ENCODE data around the gene ENTPD8. TPM values are rescaled to one million over a fixed set of nuclear protein-coding genes. Genes with fewer than 3 reads are reported as not detected.

ENTPD8 gene
- total and polyA plus RNA-seq, 2 donors (not counting 1 experiment from before 2014, with no cell fraction given): not detected

DNA sequence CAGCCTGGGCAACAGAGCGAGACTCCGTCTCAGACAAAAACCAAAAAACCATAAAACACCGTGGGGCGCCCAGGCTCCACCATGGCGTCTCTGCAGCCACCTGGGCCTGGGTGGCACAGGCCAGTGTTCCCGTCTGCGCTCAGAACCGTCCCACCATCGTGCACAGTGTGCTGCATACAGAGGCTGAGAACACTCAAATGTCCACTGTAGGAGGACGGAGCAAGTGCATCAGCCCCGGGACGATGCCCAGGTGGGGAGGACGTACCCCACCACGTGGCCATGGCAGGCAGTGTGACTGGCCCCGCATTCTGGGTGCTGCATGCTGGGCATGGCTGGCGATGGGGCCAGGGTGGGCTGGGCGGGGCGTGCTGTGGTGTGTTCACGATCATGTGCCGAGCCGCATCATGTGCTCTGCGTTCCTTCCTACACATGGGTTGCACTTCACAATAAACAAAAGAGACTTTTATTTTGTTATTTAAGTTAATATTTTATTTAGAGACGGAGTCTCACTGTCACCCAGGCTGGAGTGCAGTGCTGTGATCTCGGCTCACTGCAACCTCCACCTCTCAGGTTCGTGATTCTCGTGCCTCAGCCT lies 56.0 kb downstream of the ENTPD8 start:
- Histone ChIP-seq H3K9ac (ENCODE audit: low read length) (no peak overlapping the region), H3K27ac (ENCODE audit: low read length in 2 of 2) (no peak overlapping the region), H3K4me3 (ENCODE audit: control extremely low read depth in 1 of 5, extremely low read depth in 1 of 5, insufficient read depth in 1 of 5, low read depth in 2 of 5, low read length in 4 of 5) (no peak overlapping the region), H3K36me3 (replicated peaks in 1 of 2; ENCODE audit: control extremely low read depth in 1 of 2, control insufficient read depth in 1 of 2, extremely low read depth in 1 of 2, insufficient read depth in 2 of 2, low read length in 1 of 2) (peaks cover 0 to 4% of the 10 kb centered on the region in 2 experiments), H3K9me3 (ENCODE audit: control extremely low read depth in 1 of 3, control insufficient read depth in 2 of 3, insufficient read depth in 1 of 3, low read length in 2 of 3) (no peaks in the 10 kb centered on the region), H3K4me2 (replicated peaks; ENCODE audit: low read depth, low read length, poor library complexity, severe bottlenecking) (no peak overlapping the region), H3K4me1 (ENCODE audit: control insufficient read depth in 2 of 2, insufficient read depth in 2 of 2, low read length in 2 of 2) (peaks cover 9 to 10% of the 10 kb centered on the region in 2 donors), H3K27me3 (replicated peaks in 1 of 4; ENCODE audit: control extremely low read depth in 1 of 4, control insufficient read depth in 3 of 4, insufficient read depth in 4 of 4, low read length in 3 of 4) (no peaks in the 10 kb centered on the region), H3K79me2 (ENCODE audit: control insufficient read depth, insufficient read depth, low read length) (peaks cover 2% of the 10 kb centered on the region), H2AFZ (ENCODE audit: insufficient read depth, low read depth, low read length, poor library complexity, severe bottlenecking) (no peak overlapping the region), H4K20me1 (ENCODE audit: control insufficient read depth, insufficient read depth, low read length, poor library complexity, severe bottlenecking) (no peaks in the 10 kb centered on the region)
- H3K4me1 Mint-ChIP-seq: no peaks in the 10 kb centered on the region
- ATAC-seq (ENCODE audit: low read depth): no peak
- WGBS (ENCODE audit: insufficient coverage): 93% methylated on average over 17 of the region's 26 CpGs
- POLR2A ChIA-PET: no interaction called here
- DNase-seq: no peak
- CTCF ChIA-PET: no interaction called here
- intact Hi-C loops (cut with micrococcal nuclease): no loop called here
- TF ChIP-seq, protein P1, sequence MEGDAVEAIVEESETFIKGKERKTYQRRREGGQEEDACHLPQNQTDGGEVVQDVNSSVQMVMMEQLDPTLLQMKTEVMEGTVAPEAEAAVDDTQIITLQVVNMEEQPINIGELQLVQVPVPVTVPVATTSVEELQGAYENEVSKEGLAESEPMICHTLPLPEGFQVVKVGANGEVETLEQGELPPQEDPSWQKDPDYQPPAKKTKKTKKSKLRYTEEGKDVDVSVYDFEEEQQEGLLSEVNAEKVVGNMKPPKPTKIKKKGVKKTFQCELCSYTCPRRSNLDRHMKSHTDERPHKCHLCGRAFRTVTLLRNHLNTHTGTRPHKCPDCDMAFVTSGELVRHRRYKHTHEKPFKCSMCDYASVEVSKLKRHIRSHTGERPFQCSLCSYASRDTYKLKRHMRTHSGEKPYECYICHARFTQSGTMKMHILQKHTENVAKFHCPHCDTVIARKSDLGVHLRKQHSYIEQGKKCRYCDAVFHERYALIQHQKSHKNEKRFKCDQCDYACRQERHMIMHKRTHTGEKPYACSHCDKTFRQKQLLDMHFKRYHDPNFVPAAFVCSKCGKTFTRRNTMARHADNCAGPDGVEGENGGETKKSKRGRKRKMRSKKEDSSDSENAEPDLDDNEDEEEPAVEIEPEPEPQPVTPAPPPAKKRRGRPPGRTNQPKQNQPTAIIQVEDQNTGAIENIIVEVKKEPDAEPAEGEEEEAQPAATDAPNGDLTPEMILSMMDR (IDR thresholded peaks at IDR 0.05): no peak
- TF ChIP-seq EZH2 (IDR thresholded peaks at IDR 0.05; ENCODE audit: borderline replicate concordance, insufficient read depth, low read depth, low read length, poor library complexity, severe bottlenecking): no peak
- H3K27ac Mint-ChIP-seq: no peak overlapping the region
- no peaks in the 10 kb centered on the region for H3K9me3 Mint-ChIP-seq (ENCODE audit: insufficient read depth)
- H3K4me3 Mint-ChIP-seq: no peak overlapping the region
- no peaks in the 10 kb centered on the region for H3K27me3 Mint-ChIP-seq

Other genes with a start within 250 kb of the ENTPD8 start
- gene TPRN, start 240.6 kb downstream of the ENTPD8 start, total RNA-seq: 16.3 and 19.3 TPM in 2 replicates
- 5.7 and 6.4 TPM in 2 replicates for gene TPRN, start 240.6 kb downstream of the ENTPD8 start, polyA plus RNA-seq
- gene TMEM203, start 235.7 kb downstream of the ENTPD8 start, total RNA-seq: 35.7 and 38.0 TPM in 2 replicates
- gene TMEM203, start 235.7 kb downstream of the ENTPD8 start, polyA plus RNA-seq: 16.1 and 20.6 TPM in 2 replicates
- gene NDOR1, start 235.7 kb downstream of the ENTPD8 start, total RNA-seq: 37.3 and 40.9 TPM in 2 replicates
- 36.4 and 37.6 TPM in 2 replicates for gene NDOR1, start 235.7 kb downstream of the ENTPD8 start, polyA plus RNA-seq
- 1.1 and 1.4 TPM in 2 replicates for gene RNF208, start 219.1 kb downstream of the ENTPD8 start, total RNA-seq
- gene RNF208, start 219.1 kb downstream of the ENTPD8 start, polyA plus RNA-seq: 0.97 and 1.1 TPM in 2 replicates
- 0.22 and 0.32 TPM in 2 replicates for gene CYSRT1, start 216.2 kb downstream of the ENTPD8 start, total RNA-seq
- gene CYSRT1, start 216.2 kb downstream of the ENTPD8 start, polyA plus RNA-seq: 0.51 and 0.68 TPM in 2 replicates
- gene RNF224, start 213.9 kb downstream of the ENTPD8 start, total RNA-seq: not detected in 2 replicates
- gene RNF224, start 213.9 kb downstream of the ENTPD8 start, polyA plus RNA-seq: not detected in 2 replicates
- gene SLC34A3, start 210.5 kb downstream of the ENTPD8 start, total RNA-seq: not detected in 2 replicates
- not detected in 2 replicates for gene SLC34A3, start 210.5 kb downstream of the ENTPD8 start, polyA plus RNA-seq
- 110 and 111 TPM in 2 replicates for gene TUBB4B, start 200.1 kb downstream of the ENTPD8 start, total RNA-seq
- 245 and 261 TPM in 2 replicates for gene TUBB4B, start 200.1 kb downstream of the ENTPD8 start, polyA plus RNA-seq
- gene STPG3, start 190.1 kb downstream of the ENTPD8 start, total RNA-seq: not detected in 2 replicates
- not detected in 2 replicates for gene STPG3, start 190.1 kb downstream of the ENTPD8 start, polyA plus RNA-seq
- gene NELFB, start 186.0 kb downstream of the ENTPD8 start, total RNA-seq: 55.8 and 56.9 TPM in 2 replicates
- gene NELFB, start 186.0 kb downstream of the ENTPD8 start, polyA plus RNA-seq: 47.1 and 53.7 TPM in 2 replicates
- gene TOR4A, start 163.6 kb downstream of the ENTPD8 start, total RNA-seq: 12.7 and 15.3 TPM in 2 replicates
- 6.0 and 8.3 TPM in 2 replicates for gene TOR4A, start 163.6 kb downstream of the ENTPD8 start, polyA plus RNA-seq
- 11.4 and 11.5 TPM in 2 replicates for gene NRARP, start 139.1 kb downstream of the ENTPD8 start, total RNA-seq
- 4.3 and 5.7 TPM in 2 replicates for gene NRARP, start 139.1 kb downstream of the ENTPD8 start, polyA plus RNA-seq
- gene EXD3, start 18.2 kb downstream of the ENTPD8 start, total RNA-seq: 23.7 and 25.1 TPM in 2 replicates
- gene EXD3, start 18.2 kb downstream of the ENTPD8 start, polyA plus RNA-seq: 21.3 and 22.5 TPM in 2 replicates
- gene NOXA1, start 18.0 kb downstream of the ENTPD8 start, total RNA-seq: 5.7 and 8.4 TPM in 2 replicates
- 5.1 and 7.7 TPM in 2 replicates for gene NOXA1, start 18.0 kb downstream of the ENTPD8 start, polyA plus RNA-seq
- 28.7 and 35.7 TPM in 2 replicates for gene NSMF, start 18.0 kb upstream of the ENTPD8 start, total RNA-seq
- 59.4 and 82.1 TPM in 2 replicates for gene NSMF, start 18.0 kb upstream of the ENTPD8 start, polyA plus RNA-seq
- gene PNPLA7, start 109.0 kb upstream of the ENTPD8 start, total RNA-seq: 18.7 and 22.6 TPM in 2 replicates
- 29.9 and 30.8 TPM in 2 replicates for gene PNPLA7, start 109.0 kb upstream of the ENTPD8 start, polyA plus RNA-seq
- gene MRPL41, start 110.5 kb upstream of the ENTPD8 start, total RNA-seq: 70.9 and 74.9 TPM in 2 replicates
- 54.6 and 59.2 TPM in 2 replicates for gene MRPL41, start 110.5 kb upstream of the ENTPD8 start, polyA plus RNA-seq
- gene DPH7, start 137.6 kb upstream of the ENTPD8 start, total RNA-seq: 64.7 and 69.1 TPM in 2 replicates
- gene DPH7, start 137.6 kb upstream of the ENTPD8 start, polyA plus RNA-seq: 93.8 and 105 TPM in 2 replicates
- gene ZMYND19, start 149.2 kb upstream of the ENTPD8 start, total RNA-seq: 24.1 and 25.5 TPM in 2 replicates
- gene ZMYND19, start 149.2 kb upstream of the ENTPD8 start, polyA plus RNA-seq: 21.9 and 22.0 TPM in 2 replicates
- 89.2 and 96.6 TPM in 2 replicates for gene ARRDC1, start 164.3 kb upstream of the ENTPD8 start, total RNA-seq
- 227 and 258 TPM in 2 replicates for gene ARRDC1, start 164.3 kb upstream of the ENTPD8 start, polyA plus RNA-seq
- gene EHMT1, start 177.6 kb upstream of the ENTPD8 start, total RNA-seq: 394 and 411 TPM in 2 replicates
- gene EHMT1, start 177.6 kb upstream of the ENTPD8 start, polyA plus RNA-seq: 92.1 and 101 TPM in 2 replicates

Data from B cell (primary cell).